Stimulated activated CD4-positive, alpha-beta T cell treated with anti-CD3 and anti-CD28 coated beads, Interleukin-1b, Interleukin-23, amount 100 ng/mL, for 48 hours (primary cell): ENCODE data around the gene FLRT2.

Source experiments
- DNase-seq: peaks from one replicate; pipeline ENCODE4 v3.0.0-alpha.2; 2020

FLRT2 gene

GRCh38 chr14:85531141-85531586, 1.2 kb downstream of the FLRT2 start:
- no peak for DNase-seq

DNA sequence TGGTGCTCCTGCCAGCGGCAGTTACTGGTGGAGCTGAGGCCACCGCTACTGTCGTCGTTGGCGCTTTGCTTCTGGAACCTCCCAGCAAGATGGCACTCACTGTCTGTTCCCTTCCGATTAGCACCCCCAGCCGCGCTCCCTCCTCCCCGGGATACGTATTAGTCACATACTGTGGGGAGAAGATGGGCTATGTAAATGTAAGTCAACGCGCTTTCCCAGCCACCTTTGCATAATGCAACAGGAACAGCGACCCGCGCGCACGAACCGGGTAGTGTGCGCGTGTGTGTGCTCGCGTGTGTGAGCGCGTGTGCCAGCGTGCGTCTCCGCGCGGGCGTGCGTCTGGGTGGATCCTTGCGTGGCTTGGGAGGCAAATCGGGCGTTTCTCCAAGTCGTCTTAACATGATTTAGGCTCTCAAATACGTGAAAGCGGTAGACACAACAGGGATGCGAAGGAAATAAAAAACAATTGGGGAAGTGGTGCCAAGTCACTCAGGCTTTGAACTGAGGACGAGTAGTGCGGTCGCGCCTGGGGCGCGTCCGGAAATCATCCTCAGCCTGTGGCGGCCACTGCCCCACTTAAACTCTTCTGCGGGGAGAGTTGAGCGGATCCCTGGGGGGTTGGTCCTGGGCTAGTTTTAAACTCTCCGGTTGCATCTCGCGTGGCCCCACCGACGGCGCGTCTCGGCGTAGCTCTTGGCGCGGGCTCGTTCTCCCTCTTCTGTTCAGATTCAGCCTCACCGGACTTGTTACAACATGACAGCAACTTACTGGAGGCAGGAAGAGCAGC, 1.8 kb downstream of the FLRT2 start:
- DNase-seq, result no peak

- no peak for DNase-seq
Measured at GRCh38 chr14:85532374-85533022, 2.6 kb downstream of the FLRT2 start.

DNA sequence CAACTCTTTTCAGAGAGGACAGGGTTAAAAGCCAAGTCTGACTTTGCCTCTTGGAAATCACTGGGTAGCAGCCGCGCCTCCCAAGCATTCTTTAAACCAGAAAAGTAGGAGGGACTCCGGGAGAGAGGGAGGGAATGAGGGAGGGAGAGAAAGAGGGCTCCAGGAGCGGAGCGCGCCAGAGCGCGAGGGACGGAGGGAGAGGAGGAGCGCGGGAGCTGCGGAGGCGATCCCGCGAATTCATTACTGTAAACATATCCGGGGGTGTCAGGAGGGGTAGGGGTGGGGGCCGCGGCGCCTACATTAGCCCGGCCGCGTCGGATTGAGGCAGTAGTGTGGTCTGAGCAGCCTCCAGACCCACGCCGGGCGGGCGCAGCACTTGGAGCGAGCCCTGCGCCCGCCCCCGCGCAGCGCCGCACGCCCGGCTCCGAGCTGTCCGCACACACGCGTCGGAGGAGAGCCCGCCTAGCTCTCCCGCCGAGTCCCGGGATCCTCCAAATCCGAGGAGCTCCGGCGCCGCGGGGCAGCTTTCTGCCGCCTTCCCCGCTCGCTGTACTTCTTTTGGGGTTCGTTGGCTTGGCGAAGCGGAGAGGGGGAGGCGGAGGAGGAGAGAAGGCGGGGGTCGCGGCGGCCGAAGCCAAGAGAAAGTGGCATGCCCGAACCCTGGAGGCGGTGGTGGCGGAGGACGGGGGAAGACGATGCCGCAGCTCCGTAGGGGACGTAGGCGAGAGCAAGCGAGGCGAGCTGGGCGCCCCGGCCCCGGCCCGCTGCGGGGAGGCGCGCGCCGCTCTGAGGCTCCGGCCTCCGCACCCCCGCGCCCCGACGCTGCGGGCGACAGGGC, 3.3 kb downstream of the FLRT2 start:
- DNase-seq, result no peak

GRCh38 chr14:85533861-85534291, 3.9 kb downstream of the FLRT2 start:
- DNase-seq, result no peak

- DNase-seq, result no peak
Measured at GRCh38 chr14:85534458-85535293, 4.7 kb downstream of the FLRT2 start.

GRCh38 chr14:85535321-85535720, 5.4 kb downstream of the FLRT2 start:
- no peak for DNase-seq

- no peak for DNase-seq
Measured at GRCh38 chr14:85535991-85536832, 6.3 kb downstream of the FLRT2 start.

- DNase-seq, result no peak
Measured at GRCh38 chr14:85536833-85537190, 6.9 kb downstream of the FLRT2 start.

DNA sequence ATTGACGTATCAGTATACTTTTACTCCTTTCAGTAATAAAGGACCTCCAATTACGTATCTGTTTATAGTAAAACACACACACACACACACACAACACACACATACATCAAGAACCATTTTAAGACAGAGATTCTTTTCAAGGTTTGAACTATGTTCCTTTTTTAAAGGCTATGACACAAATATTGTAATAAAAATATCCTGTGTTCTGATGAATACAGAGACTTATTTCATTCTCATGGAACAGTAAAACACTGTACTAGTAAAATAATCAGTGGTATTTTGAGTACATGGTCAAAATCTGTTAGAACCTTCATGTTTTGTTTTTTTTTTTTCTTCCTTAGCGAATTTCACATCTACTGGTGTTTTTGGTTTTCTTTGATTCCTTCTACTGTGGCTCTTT, 7.6 kb downstream of the FLRT2 start:
- DNase-seq, result no peak

DNA sequence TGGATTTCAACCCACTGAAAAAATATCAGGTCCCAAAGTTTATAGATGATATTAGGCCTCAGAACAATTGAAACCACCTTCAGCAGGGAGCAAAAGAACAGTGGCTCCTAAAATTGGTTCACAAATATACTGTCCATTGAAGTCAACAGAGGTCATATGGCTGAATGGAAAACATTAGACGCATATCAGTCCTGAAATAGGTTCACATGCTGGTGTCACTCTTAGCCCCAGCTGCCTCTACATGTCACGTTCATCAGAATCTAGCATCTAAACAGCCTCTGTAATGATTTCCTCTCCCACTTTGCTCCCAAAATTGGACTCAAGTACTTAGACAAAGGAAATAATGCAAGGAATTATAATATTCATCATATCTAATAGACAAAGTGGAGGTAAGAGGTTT, 8.7 kb downstream of the FLRT2 start:
- DNase-seq, result no peak

DNA sequence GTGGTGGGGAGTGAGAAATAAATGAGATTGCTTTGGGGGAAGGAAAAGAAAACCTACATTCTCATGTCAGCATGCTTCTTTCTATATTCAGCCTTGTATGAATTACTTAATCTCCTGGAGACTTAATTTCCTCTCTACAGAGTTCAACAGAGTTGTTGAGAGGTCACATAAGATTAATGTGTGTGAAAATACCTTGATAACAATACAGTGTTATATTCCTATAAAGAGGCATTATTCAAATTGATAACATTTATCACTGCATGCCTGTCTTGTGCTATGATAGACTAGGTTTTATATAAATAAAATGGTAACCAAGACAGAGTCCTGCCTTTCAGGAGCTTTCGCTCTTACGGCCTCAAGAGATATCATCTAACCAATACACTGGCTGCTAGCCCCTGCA, 9.6 kb downstream of the FLRT2 start:
- DNase-seq, result no peak

GRCh38 chr14:85542623-85543022, 12.7 kb downstream of the FLRT2 start:
- DNase-seq, result no peak

GRCh38 chr14:85545738-85546137, 15.8 kb downstream of the FLRT2 start:
- no peak for DNase-seq

- DNase-seq, result no peak
Measured at GRCh38 chr14:85546390-85546789, 16.4 kb downstream of the FLRT2 start.

DNA sequence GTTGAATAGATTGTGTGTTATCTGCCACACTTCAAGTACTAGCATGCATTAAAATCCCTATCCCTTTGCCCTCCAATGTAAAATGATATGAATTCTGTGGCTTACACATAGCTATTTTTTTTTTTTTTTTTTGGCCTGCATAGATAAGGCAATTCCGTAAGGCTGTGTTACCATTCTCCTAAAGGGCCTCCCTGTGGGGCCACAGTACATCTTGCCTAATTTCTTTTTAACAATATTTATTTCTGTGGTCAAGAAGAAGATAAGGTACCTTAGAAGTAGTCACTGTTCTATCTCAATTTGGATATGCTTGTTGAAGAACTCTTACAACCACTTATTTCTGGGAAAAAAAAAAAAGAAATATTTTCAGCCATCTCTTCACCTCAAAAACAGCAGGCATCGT, 19.8 kb downstream of the FLRT2 start:
- no peak for DNase-seq

- no peak for DNase-seq
Measured at GRCh38 chr14:85554106-85554505, 24.2 kb downstream of the FLRT2 start.

DNA sequence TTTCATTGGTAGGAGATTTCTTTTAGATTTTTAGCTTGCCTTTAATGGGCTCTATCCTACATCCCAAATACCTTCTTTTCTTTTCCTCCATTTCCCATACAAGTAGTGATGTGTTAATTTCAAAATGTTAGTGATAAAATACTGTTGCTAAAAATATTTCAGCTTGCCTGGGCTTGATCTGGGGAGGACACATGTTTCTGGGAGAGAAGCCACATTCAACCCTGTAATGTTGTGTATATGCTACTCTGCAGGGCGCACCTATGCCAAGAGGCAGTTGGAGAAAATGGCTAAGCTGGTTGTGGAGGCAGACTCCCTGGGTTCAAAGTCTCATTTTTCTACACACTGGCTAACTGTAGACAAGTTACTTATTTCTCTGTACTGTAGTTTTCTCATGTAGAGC, 26.3 kb downstream of the FLRT2 start:
- no peak for DNase-seq

- no peak for DNase-seq
Measured at GRCh38 chr14:85558505-85558904, 28.6 kb downstream of the FLRT2 start.

DNA sequence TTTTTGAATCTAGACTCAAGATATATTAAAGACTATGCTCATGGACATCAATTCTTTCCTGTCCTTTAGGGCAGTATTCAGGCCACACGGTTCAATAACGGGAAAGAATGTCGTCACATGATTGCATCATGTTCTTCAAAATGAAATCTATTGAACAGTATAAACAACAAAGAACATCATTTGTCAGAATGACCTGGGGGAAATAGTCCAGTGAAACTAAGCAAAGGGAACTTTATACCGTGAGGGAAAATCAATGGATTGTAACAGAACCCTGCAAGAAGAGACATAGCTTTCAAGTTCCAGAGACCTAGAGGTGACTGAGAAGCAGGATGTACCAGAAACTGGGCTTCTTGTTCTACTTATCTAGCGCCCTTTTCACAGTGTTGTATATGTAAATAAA, 32.7 kb downstream of the FLRT2 start:
- DNase-seq, result no peak

- no peak for DNase-seq
Measured at GRCh38 chr14:85564841-85565527, 35.0 kb downstream of the FLRT2 start.
